K562 (cell line): ENCODE data around the gene CNFN. TPM values are rescaled to one million over a fixed set of nuclear protein-coding genes. Genes with fewer than 3 reads are reported as not detected.

Source experiments
- ATAC-seq: fragments of 200-7000 bp; cut with Tn5 transposase; 3 replicates; pipeline ENCODE4 v1.9.1; 2020; ENCODE audit warnings: moderate library complexity
- BruUV-seq: library from RNA; stranded (reverse); fragments of 400-500 nt; replicated peaks from 2 replicates; lab custom pipeline; 2021; lab: Mats Ljungman, UMichigan
- CTCF ChIA-PET: fragments of 300-600 bp; formaldehyde crosslinking; extraction: SDS; loops from one replicate; lab custom pipeline; 2021; ENCODE audit warnings: low intra/inter-chr PET ratio; lab: Yijun Ruan, JAX
- POLR2A ChIA-PET: fragments of 300-600, 350-650 bp; sonication (Branson Sonifier 250); formaldehyde crosslinking; extraction: SDS; loops from one replicate; lab custom pipeline; 2021; ENCODE audit warnings: antibody characterized with exemption, inconsistent platforms; lab: Yijun Ruan, JAX
- DNase-seq, 4 experiments: peaks; one replicate each; pipeline versions ENCODE4 v3.0.0 to v3.0.0-alpha.2; 2011 to 2018; ENCODE audit warnings: low spot score in 3 of 4, mixed read lengths in 3 of 4; ENCODE audit errors: extremely low read depth in 1 of 4
- FAIRE-seq: peaks from 2 replicates; lab custom pipeline; 2011; peaks lifted over from hg19 to GRCh38; lab: Jason Lieb, UNC
- H2AFZ ChIP-seq: 2 replicates; pipeline ENCODE4 v1.6.0; 2011; ENCODE audit warnings: low read depth, low read length, control low read depth, inconsistent platforms
- H3K27ac ChIP-seq: fragments of 200-600 bp; 3 replicates; pipeline ENCODE4 v1.8.0; 2011; ENCODE audit warnings: low read depth, mild to moderate bottlenecking, control low read depth, inconsistent platforms, low read length, moderate library complexity, mixed read lengths; ENCODE audit errors: extremely low read depth
- H3K27me3 ChIP-seq, 2 experiments: fragments of 300-600 bp in 1 of 2; 2 replicates in 1 of 2; 3 replicates in 1 of 2; pipeline versions ENCODE4 v1.6.0 to v1.8.0; 2011; ENCODE audit warnings: inconsistent platforms in 2 of 2, low read length in 2 of 2, mild to moderate bottlenecking in 1 of 2, mixed read lengths in 1 of 2, moderate library complexity in 1 of 2; ENCODE audit not compliant: control insufficient read depth in 2 of 2, insufficient read depth in 2 of 2
- H3K36me3 ChIP-seq: fragments of 300-600 bp; 3 replicates; pipeline ENCODE4 v1.8.0; 2011; ENCODE audit warnings: mild to moderate bottlenecking, low read length, inconsistent platforms; ENCODE audit not compliant: control insufficient read depth, insufficient read depth
- H3K4me1 ChIP-seq, 2 experiments: fragments of 200-600 bp in 1 of 2; replicated peaks in 1 of 2; 2 replicates in 1 of 2; 3 replicates in 1 of 2; pipeline versions ENCODE4 v1.5.1 to v1.8.0; 2011; ENCODE audit warnings: inconsistent platforms in 2 of 2, low read length in 2 of 2, mild to moderate bottlenecking in 1 of 2, mixed read lengths in 1 of 2, moderate library complexity in 1 of 2; ENCODE audit not compliant: control insufficient read depth in 2 of 2, insufficient read depth in 2 of 2
- H3K4me2 ChIP-seq: 2 replicates; pipeline ENCODE4 v1.6.1; 2011; ENCODE audit warnings: low read length, control low read depth, inconsistent platforms, mixed read lengths; ENCODE audit not compliant: insufficient read depth
- H3K4me3 ChIP-seq: fragments of 200-600 bp; sonication (generic), shearing (Covaris generic); 2 replicates; pipeline ENCODE4 v1.5.1; 2016; ENCODE audit warnings: control low read depth, inconsistent platforms
- H3K79me2 ChIP-seq: fragments of 200-600 bp; 3 replicates; pipeline ENCODE4 v1.8.0; 2011; ENCODE audit warnings: low read length, inconsistent platforms; ENCODE audit not compliant: control insufficient read depth, insufficient read depth
- H3K9ac ChIP-seq, 2 experiments: 2 replicates each; pipeline versions ENCODE4 v1.6.0 to v1.6.1; 2011; ENCODE audit warnings: low read depth in 2 of 2, low read length in 2 of 2, control low read depth in 1 of 2, inconsistent platforms in 1 of 2, mild to moderate bottlenecking in 1 of 2, mixed read lengths in 1 of 2; ENCODE audit not compliant: insufficient read depth in 1 of 2
- H3K9me1 ChIP-seq: one replicate; pipeline ENCODE4 v1.6.0; 2011; ENCODE audit warnings: inconsistent platforms, mild to moderate bottlenecking, low read length, moderate library complexity; ENCODE audit not compliant: control insufficient read depth, insufficient read depth
- H3K9me3 ChIP-seq: replicated peaks from 2 replicates; pipeline ENCODE4 v1.5.1; 2011; ENCODE audit warnings: low read depth, low read length, inconsistent platforms; ENCODE audit not compliant: control insufficient read depth, insufficient read depth
- H4K20me1 ChIP-seq: replicated peaks from 2 replicates; pipeline ENCODE4 v1.6.1; 2011; ENCODE audit warnings: low read length, inconsistent platforms, mixed read lengths; ENCODE audit not compliant: control insufficient read depth, insufficient read depth
- IFI16 ChIP-seq: fragments of 250-450 bp; sonication (Bioruptor Pico); IDR thresholded peaks from 2 replicates; pipeline ENCODE4 v2.1.2; 2022; ENCODE audit warnings: mild to moderate bottlenecking, inconsistent platforms
- RBFOX2 ChIP-seq: fragments of 200-400 bp; formaldehyde crosslinking; IDR thresholded peaks from 2 replicates; pipeline ENCODE4 v1.6.1; 2017; ENCODE audit warnings: low read depth, mild to moderate bottlenecking, low read length, moderate library complexity
- RFX1 ChIP-seq: fragments of 450-650 bp; IDR thresholded peaks from 2 replicates; pipeline ENCODE4 v1.6.1; 2016; ENCODE audit warnings: mild to moderate bottlenecking, moderate library complexity
- SPI1 ChIP-seq: IDR thresholded peaks from 2 replicates; pipeline ENCODE4 v1.6.1; 2011; ENCODE audit warnings: low read depth, low read length, control low read depth, borderline replicate concordance
- TAL1 ChIP-seq: fragments of 450-650 bp; IDR thresholded peaks from 2 replicates; pipeline ENCODE4 v1.6.1; 2016; ENCODE audit warnings: mild to moderate bottlenecking
- WGBS: fragments of 100-300 bp; shearing (Covaris generic); methylation state at CpG from one replicate; pipeline ENCODE4 v1.1.6; 2016; ENCODE audit warnings: low coverage, mixed read lengths; ENCODE audit not compliant: insufficient coverage; ENCODE audit errors: missing lambda C conversion rate; 5-methylcytosine and 5-hydroxymethylcytosine counted together
- in situ Hi-C: fragments of 300-500 bp; cut with MboI; formaldehyde crosslinking; loops from 4 replicates; pipeline ENCODE4 v1.15.0; 2018; ENCODE audit warnings: inconsistent platforms, mixed read lengths
- intact Hi-C: fragments of 100-400 bp; cut with micrococcal nuclease; formaldehyde crosslinking; loops from 2 replicates; pipeline ENCODE4 v1.14.2; 2022
- polyA plus RNA-seq, 8 experiments: library from polyadenylated mRNA; depleted of rRNA in 4 of 8; stranded (reverse) in 5 of 8; unstranded in 3 of 8; fragments of >200 nt; fragmentation: Nextera tagmentation in 2 of 8; fragmentation: Illumina TruSeq in 1 of 8; extraction: Ambion mirVana in 2 of 8; extraction: Trizol in 1 of 8; gene quantifications; 2 replicates each; pipeline versions ENCODE4 v1.2.1 to v1.2.3, GENCODE V29; 2011 to 2014; ENCODE audit warnings: inconsistent platforms in 1 of 8, missing spikeins in 1 of 8
- total RNA-seq, 7 experiments: library from RNA; depleted of rRNA in 6 of 7; stranded (reverse); fragments of >200 nt in 6 of 7; fragmentation: Illumina TruSeq in 2 of 7; extraction: Trizol in 2 of 7; gene quantifications; 2 replicates each; pipeline versions ENCODE4 v1.2.1 to v1.2.3, GENCODE V29; 2011 to 2021; ENCODE audit warnings: low replicate concordance in 1 of 7
- TF ChIP-seq, protein P1 (sequence below), 3 experiments: IDR thresholded peaks in 2 of 3; conservative IDR thresholded peaks in 1 of 3; 2 replicates each; pipeline ENCODE4 v1.5.1; 2011 to 2012; ENCODE audit warnings: low read length in 3 of 3, mild to moderate bottlenecking in 3 of 3, control low read depth in 2 of 3, improper control_type of control experiment in 1 of 3, inconsistent platforms in 1 of 3, low read depth in 1 of 3, mixed read lengths in 1 of 3, moderate library complexity in 1 of 3; ENCODE audit not compliant: insufficient read depth in 2 of 3
- TF ChIP-seq, protein P2 (sequence below): IDR thresholded peaks from 2 replicates; pipeline ENCODE4 v1.6.1; 2011; ENCODE audit warnings: borderline replicate concordance, low read depth, mild to moderate bottlenecking, moderate library complexity, low read length; ENCODE audit not compliant: insufficient read depth, poor library complexity, severe bottlenecking
- TF ChIP-seq, protein P3 (sequence below): fragments of 450-650 bp; formaldehyde crosslinking; IDR thresholded peaks from 2 replicates; pipeline ENCODE4 v1.4.0; 2020; ENCODE audit warnings: mild to moderate bottlenecking
- TF ChIP-seq, protein P4 (sequence below): fragments of 450-650 bp; IDR thresholded peaks from 2 replicates; pipeline ENCODE4 v1.6.1; 2016; ENCODE audit warnings: antibody characterized with exemption

CNFN gene
- total and polyA plus RNA-seq, 9 of the 15 experiments (the other 6 are each of a cell fraction or from before 2014, with no cell fraction given), result 0.18 to 0.52 (median 0.27) TPM; not detected in 5

DNA sequence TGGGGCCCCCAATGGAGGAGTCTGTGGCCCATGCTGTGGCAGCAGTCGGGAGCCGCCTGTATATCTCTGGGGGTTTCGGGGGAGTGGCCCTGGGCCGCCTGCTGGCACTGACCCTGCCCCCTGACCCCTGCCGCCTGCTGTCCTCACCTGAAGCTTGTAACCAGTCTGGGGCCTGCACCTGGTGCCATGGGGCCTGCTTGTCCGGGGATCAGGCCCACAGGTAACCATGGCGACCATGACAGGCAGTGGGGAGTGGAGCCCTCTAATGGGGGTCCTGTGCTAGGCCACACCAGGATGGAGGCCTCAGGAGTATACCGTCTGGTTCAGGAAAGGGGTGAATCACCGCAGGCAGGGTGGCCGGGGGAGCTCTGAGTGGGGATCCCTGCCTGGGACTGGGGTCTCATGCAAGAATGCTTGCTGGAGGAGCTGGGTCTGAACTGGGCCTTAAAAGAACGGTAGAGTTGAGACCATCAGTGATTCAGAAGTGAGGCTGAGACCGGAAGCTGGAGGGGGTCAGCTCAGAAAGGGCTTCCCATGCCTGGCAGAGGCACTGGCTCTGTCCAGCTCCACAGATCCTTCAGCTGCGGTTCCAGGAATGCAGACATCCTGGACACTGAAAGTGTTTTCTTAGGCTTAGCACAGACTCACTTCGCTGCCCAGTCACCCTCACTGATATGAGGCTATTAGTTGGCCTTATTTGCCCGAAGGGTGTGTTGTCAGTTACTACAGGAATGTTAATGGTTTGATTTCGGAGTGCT is 29.1 kb downstream of the CNFN start:
- H3K4me3 ChIP-seq, result no peak overlapping the region
- POLR2A ChIA-PET, result interaction anchor here (0.6 to 1.2 kb wide), 2 partner anchors 18 to 63 kb away, joined by 3 to 6 read pairs; no protein-coding TSS in a partner anchor
- ATAC-seq (peak; percentile 69), FAIRE-seq (no peak)
- no TSS peak for BruUV-seq
- H3K4me1 ChIP-seq, result peaks cover 0 to 23% of the 10 kb centered on the region in 2 experiments; a peak in 2 of 5 replicates
- intact Hi-C loops, result no loop called here
- no peak overlapping the region for H3K4me2 ChIP-seq
- no peaks in the 10 kb centered on the region for H3K27me3 ChIP-seq
- H3K36me3 ChIP-seq, result peaks cover 10% of the 10 kb centered on the region; the same call in 2 of the 3 replicates
- H3K27ac ChIP-seq, result no peak overlapping the region
- no peaks in the 10 kb centered on the region for H4K20me1 ChIP-seq
- 68% methylated on average over 15 of the region's 16 CpGs for WGBS
- CTCF ChIA-PET, result no interaction called here
- TF ChIP-seq, protein P1, sequence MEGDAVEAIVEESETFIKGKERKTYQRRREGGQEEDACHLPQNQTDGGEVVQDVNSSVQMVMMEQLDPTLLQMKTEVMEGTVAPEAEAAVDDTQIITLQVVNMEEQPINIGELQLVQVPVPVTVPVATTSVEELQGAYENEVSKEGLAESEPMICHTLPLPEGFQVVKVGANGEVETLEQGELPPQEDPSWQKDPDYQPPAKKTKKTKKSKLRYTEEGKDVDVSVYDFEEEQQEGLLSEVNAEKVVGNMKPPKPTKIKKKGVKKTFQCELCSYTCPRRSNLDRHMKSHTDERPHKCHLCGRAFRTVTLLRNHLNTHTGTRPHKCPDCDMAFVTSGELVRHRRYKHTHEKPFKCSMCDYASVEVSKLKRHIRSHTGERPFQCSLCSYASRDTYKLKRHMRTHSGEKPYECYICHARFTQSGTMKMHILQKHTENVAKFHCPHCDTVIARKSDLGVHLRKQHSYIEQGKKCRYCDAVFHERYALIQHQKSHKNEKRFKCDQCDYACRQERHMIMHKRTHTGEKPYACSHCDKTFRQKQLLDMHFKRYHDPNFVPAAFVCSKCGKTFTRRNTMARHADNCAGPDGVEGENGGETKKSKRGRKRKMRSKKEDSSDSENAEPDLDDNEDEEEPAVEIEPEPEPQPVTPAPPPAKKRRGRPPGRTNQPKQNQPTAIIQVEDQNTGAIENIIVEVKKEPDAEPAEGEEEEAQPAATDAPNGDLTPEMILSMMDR (IDR thresholded peaks at IDR 0.05 in 2 of 3, conservative IDR thresholded peaks at IDR 0.05 in 1 of 3; ENCODE audit: insufficient read depth in 2 of 3, low read depth in 1 of 3, low read length in 3 of 3), result peak in 2 of 3 experiments; percentile 8 to 11; a peak in 1 of 6 replicates
- TF ChIP-seq RFX1 (peak; percentile 87), TAL1 (no peak), RBFOX2 (no peak), IFI16 (no peak), SPI1 (no peak)
- TF ChIP-seq, protein P2, sequence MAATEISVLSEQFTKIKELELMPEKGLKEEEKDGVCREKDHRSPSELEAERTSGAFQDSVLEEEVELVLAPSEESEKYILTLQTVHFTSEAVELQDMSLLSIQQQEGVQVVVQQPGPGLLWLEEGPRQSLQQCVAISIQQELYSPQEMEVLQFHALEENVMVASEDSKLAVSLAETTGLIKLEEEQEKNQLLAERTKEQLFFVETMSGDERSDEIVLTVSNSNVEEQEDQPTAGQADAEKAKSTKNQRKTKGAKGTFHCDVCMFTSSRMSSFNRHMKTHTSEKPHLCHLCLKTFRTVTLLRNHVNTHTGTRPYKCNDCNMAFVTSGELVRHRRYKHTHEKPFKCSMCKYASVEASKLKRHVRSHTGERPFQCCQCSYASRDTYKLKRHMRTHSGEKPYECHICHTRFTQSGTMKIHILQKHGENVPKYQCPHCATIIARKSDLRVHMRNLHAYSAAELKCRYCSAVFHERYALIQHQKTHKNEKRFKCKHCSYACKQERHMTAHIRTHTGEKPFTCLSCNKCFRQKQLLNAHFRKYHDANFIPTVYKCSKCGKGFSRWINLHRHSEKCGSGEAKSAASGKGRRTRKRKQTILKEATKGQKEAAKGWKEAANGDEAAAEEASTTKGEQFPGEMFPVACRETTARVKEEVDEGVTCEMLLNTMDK, result no peak
- TF ChIP-seq, protein P3, sequence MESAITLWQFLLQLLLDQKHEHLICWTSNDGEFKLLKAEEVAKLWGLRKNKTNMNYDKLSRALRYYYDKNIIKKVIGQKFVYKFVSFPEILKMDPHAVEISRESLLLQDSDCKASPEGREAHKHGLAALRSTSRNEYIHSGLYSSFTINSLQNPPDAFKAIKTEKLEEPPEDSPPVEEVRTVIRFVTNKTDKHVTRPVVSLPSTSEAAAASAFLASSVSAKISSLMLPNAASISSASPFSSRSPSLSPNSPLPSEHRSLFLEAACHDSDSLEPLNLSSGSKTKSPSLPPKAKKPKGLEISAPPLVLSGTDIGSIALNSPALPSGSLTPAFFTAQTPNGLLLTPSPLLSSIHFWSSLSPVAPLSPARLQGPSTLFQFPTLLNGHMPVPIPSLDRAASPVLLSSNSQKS (CRISPR knock-in tag), result no peak
- TF ChIP-seq, protein P4, sequence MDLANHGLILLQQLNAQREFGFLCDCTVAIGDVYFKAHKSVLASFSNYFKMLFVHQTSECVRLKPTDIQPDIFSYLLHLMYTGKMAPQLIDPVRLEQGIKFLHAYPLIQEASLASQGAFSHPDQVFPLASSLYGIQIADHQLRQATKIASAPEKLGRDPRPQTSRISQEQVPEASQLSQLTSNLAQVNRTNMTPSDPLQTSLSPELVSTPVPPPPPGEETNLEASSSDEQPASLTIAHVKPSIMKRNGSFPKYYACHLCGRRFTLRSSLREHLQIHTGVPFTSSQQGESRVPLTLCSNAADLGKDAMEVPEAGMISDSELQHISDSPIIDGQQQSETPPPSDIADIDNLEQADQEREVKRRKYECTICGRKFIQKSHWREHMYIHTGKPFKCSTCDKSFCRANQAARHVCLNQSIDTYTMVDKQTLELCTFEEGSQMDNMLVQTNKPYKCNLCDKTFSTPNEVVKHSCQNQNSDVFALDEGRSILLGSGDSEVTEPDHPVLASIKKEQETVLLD, result no peak
- TF ChIP-seq, all 486 proteins: peak for 2
- H3K9me1 ChIP-seq, result no peaks in the 10 kb centered on the region
- peaks cover 2% of the 10 kb centered on the region; the same call in 1 of the 2 replicates for H3K9me3 ChIP-seq
- in situ Hi-C loops, result no loop called here
- H2AFZ ChIP-seq, result no peak overlapping the region
- no peak overlapping the region for H3K9ac ChIP-seq
- DNase-seq, result peak in 2 of 4 experiments; percentile 28 to 34
- H3K79me2 ChIP-seq, result no peaks in the 10 kb centered on the region
